Measurements from ENCODE around the gene NRN1.

The NRN1 gene

DNA sequence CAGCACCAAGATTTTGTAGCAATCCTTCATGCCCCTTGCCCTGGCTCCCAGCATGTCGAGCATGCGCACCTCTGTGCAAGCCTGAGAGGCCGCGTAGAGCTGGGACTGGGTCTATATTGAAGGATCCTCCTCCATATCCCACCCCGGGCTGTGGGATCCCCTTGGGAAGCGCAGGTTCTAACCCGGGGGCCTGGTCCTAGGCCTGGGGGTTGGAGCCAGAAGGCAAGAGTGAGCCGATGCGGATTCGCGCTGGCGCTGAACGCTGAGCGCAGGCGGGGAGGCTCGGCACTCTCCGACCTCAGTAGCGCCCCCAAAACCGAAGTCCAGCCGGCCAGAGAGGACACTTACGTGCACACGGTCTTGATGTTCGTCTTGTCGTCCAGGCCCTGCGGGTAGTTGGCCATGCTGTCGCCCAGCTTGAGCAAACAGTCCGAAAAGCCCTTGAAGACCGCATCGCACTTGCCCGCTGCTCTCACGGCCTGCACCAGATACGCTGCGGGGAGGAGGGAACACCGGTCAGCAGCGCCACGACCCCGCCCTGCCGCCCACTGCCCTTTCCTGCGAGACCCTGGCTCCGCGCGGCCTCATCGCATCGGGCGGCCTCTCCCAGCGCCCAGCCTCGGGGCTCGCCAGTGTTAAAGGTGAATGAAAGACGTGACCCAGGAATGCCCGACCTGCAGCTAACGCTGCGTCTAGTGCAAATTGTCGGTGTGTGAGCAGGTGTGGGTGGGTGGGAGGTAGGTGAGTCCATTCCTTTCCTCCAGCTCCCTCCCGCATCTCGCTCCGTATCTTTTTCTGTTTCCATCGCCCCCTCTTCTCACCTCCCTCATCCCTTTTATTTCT lies 4.5 kb downstream of the NRN1 start:
- no peak for DNase-seq (ENCODE audit: low read depth, low spot score)

DNA sequence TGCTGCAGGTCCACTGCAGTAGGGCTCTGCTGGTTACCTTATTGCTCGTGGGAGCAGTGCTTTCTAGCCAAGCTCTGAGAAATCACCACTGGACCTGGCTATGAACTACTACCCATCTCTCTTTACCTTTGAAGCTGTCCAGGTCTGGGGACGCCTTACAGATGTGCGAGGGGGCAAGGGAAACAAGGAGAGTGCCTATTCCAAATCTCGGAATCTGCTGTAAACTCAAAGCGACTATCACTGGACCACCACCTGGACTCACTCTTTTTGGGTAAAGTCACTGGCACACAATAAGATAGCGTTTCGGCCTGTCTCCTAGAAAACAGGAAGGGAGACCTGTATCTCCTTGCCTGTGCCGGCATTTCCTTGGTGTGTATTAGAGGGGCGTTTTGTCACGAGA lies 5.3 kb downstream of the NRN1 start:
- DNase-seq (ENCODE audit: low read depth, low spot score): no peak

DNA sequence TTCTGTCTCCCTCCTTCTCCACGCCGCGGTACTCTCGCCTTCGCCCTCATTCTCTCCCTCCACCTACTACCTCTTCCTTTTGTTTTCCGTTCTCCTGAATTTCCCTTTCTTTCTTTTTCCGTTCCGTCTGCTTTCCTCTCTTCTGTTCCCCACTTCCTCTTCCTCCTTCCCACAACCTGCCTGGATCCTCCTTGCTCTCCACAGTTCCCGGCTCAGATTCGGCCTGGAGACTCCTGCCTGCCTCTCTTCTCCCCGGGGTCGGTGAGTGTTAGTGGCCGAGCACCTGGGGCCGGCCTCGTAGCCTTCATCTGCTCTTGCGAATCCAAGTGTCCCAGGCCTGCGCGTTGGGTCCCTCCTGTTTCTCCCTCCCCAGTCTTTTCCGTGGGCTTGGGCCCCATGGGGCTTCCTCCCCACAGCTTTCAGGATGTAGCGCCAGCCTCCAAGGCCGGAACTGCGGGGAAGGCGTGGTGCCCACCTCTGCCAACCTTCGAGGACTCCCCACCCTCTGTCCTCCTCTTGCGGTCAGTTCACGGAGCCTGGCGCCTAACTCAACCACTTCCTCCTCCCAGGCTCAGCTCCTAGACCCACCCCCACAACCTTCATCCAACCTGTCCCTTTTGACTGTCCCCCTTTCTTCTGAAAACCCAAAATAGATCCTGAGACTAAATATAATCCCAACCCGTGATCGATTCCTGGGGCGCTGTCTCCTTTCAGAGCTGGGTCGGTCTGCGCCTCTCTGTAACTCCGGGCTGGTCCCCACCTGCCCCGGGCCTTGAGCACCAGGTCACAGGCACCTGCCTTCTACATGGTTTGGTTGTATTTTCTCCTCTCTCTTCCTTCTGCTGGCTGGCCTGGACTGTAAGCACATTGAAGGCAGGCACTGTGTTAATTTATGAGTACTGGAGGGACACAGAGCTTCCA lies 6.8 kb downstream of the NRN1 start:
- no peak for DNase-seq (ENCODE audit: low read depth, low spot score)

- DNase-seq (ENCODE audit: low read depth, low spot score): no peak
Observed at GRCh38 chr6:5998711-5999687, 7.7 kb downstream of the NRN1 start.

DNA sequence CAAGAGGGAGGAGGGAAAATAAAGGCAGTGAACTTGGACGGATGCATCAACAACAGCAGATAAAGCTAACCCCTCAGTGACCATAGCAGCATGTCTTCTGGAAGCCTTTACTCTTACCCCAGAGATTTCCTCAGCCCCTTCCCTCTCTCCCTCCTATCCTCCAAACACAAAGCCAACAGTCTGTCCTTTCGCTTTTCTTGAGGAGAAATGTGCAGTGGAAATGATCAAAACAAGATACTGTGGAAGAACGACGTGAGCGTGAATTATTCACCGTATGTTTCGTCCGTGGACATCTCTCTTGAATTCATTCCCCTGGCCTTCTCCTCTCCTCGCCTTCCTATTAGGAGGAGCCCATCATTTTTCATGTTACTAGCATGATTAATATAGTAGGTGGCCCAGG lies 8.5 kb downstream of the NRN1 start:
- DNase-seq (ENCODE audit: low read depth, low spot score): no peak

GRCh38 chr6:5997420-5997987 lies 9.2 kb downstream of the NRN1 start:
- DNase-seq (ENCODE audit: low read depth, low spot score): no peak

DNA sequence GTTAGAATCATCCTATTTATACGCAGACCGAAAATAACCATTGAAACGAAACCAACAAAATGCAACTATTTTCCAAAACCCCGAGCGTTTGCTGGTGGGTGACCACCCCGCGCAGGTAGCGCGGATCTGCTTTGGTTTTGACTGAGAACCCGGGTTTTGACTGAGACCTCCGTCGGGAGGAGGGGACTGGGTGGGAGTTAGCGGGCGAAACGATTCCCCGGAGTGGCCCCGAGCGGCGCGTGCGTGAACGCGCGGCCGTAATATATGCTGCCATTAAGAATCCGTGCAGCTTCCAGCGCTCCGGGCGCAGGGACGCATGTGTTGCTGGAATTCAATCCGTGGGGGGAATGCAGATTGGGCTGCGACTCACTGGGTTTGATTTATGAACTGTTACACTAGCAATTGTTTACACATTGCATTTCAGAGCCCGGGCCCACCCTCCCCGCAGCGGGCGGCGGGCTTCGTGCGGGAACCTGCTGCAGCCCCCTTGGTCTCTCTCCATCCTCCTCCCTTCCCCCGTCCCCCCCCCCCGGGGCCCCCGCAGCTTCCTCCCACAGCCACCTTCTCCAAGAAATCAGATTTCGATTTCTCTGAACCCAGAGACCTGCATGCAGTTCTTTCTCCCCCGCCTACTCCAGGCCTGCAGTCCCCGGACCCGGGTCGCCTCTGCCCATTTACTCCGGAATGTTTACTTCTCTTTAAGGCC lies 9.9 kb downstream of the NRN1 start:
- DNase-seq (ENCODE audit: low read depth, low spot score): no peak

DNA sequence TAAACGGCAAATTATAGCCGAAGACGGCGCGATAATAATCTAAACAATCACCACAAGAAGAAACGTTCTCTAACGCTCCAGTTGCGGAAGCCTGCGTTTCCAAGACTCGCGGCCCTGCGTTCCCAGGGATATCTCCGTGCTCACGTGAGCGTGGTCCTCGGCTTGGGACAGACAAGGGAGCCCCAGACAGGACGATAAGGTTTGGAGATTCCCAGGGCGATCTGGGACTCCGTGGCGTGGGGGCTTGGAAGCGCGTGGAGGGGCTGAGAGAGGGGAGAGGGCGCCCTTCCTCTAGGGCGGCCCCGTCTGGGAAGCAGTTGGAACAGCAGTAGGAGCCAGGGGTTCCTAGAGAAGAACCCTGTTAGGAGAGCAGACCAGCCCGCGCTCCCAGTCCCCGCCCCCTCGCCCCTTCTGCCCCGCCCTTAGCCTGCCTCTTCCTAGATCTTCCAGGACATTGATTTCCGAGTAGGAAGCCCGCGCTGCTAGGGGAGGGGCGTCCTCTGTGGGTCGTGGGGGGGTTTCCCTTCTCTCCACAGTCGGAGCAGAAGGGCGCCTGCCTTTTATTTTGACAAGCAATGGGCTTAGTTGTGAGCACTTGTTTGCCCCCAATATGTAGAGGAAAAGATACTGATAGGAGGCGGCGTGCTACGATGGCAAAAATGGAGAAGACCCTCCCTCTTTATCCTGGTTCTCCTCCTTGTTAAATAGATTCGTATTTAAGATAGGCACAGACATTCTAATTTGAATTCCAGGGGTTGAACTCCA lies 10.6 kb downstream of the NRN1 start:
- no peak for DNase-seq (ENCODE audit: low read depth, low spot score)

DNA sequence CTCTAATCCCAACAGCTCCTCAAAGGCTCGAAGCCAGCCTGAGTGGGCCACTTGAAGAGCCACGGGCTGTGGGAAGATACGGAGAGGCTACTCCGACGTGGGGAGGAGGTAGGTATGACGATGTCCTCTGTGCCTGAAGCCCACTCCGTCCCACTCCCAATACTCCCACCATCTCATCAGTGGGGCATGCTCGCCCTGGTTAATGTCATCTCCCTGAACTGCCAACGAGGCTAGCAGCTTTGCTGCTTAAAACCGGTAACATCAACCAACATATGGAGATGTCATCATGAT lies 11.1 kb downstream of the NRN1 start:
- no peak for DNase-seq (ENCODE audit: low read depth, low spot score)

DNA sequence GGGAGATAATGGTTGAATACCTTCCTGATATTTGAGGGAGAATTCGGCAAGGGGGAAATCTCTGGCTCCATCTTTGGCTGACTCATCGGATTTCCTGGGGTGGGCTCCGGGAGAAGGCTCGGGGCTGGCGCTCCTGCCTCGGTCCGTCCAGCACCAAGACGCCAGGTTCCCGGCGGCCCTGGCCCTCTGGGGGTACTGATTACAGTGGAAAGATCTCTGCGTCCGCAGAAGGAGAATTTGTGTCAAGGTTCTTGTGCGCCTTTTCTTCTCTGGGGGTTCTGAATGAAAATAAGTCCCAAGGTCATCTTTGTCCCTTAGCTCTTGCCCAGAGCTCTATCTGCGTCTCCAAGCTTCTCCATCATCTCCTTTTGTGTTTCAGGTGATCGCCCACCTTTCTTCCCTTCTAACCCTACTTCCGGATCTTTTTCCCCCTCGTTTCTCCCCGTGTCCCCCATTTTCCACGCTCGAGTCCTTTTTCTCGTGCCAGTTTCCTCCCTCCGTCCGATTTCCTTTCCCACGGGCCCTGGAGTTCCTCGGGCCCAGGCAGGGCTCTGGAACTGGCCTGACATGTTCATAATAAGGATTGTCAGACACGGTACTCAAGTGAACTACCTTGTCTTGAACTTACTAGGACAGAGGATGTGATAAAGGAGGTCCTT lies 11.6 kb downstream of the NRN1 start:
- DNase-seq (ENCODE audit: low read depth, low spot score): no peak

GRCh38 chr6:5994234-5994998 lies 12.3 kb downstream of the NRN1 start:
- no peak for DNase-seq (ENCODE audit: low read depth, low spot score)

DNA sequence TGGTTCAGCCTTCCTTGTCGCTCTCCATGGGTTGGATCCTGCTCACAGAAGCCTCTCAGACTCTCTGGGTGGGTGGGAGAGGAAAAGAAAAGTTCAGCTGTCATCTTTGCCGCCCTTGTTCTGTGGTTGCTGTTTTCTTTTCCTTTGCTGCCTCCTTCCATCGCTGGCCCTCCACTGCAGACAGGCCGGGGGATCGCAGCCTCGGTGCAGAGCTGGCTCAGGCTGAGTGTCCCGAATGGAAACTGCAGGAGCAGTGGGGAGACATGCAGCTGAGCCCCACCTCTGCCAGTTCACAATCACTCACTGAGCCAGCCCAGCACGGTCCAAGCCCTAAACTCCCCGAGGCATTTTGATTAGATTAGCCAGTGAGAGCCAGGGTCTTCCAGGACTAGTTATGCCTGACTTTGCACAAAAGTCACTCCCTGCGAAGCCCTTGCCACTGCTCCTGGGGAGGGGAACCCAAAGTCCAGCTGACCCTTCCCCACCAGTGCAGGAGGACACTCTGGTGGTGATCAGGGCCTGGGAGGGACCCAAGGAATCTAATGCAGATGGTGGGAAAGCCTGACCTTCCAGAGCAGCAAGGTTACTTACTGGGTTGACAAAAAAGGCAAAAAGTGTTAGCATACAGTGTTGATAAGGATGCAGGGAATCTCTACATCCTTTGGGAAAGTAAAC lies 14.0 kb downstream of the NRN1 start:
- DNase-seq (ENCODE audit: low read depth, low spot score): no peak

DNA sequence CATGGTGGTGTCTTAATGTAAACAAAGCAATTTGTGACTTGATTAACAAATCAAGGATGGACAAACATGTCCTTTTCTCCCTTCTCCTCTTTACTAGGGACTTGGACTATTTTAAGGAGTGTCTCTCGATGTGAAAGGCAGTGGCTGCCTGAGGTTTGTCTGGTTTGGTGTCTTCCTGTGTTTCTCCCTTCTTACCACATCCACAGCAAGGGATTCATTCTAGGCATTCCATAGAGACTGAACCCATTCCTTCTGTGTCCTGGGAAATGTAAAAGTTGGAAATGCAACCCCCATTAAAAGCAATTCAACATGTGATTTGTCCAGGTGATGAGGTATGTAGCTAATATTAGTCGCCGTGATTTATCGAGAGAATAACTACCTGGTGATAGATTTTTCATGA lies 15.9 kb downstream of the NRN1 start:
- DNase-seq (ENCODE audit: low read depth, low spot score): no peak

DNA sequence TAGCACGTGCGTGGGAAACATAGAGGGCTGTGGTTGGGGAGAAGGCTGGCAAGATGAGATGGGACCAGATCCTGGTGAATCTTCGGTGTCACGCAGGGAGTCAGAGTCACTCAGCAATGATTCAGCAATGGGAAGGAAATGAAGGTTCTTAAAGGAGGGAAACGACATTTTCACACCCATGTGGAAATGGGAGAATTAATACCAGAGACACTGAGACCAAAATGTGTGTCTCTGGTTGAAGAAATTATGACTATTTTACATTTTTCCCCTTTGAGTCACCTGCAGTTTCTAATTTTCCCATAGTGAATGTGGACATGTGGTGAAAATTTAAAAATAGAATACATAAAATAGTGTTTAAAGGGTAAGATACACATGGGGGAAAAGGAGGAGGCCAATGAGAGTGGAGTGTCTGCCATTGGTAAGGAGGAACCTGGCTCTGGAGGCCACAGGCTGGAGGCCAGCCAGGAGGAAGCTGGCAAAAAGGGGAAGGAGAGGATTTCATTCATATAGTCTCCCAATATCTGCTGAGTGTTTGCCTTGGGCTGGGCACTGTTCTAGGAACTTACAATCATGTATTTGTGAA lies 17.5 kb downstream of the NRN1 start:
- no peak for DNase-seq (ENCODE audit: low read depth, low spot score)

- DNase-seq (ENCODE audit: low read depth, low spot score): no peak
Observed at GRCh38 chr6:5986861-5987260, 19.9 kb downstream of the NRN1 start.

DNA sequence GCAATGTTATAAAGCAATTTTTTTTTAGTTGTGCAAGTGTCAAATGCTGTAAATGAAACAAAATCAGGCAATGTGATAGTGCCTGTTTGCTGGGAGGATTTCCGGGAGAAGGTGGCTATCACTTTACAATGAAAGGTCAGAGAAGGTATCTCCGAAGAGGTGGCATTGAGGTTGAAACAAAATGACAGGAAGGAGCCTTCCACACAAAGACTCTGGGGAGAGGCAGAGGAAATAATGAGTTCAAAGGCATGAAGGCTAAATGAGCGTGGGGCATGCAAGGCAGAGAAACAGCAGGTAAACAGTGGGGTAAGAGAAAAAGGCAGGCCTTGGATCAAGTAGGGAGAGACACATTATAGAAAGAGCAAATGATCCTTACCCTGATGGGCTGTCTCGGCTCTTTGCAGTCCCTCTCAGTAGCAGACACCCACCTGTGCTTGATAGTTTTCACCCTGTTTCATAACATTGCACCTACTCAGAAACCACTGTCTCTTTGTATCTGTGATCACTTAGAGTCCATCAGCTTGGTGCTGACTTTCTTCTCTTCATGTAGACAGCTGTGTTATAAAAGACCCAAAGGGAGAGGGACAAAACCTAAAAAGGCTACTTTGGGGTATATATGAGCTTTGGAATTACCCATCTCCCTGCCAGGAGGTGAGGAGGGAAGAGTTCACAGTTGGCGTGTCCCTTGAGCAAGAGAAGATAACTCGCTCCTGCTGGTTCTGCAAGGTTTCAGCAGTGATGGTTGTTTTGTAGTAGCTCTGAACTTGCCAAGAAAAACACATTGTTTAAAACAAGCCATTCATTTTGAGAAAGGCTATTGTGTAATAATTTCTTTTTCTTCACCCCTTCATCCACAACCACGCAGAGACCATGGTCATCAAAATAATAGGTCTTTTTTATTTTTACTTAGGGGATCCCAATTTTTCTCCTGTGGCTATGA lies 22.3 kb downstream of the NRN1 start:
- no peak for DNase-seq (ENCODE audit: low read depth, low spot score)

Measured in smooth muscle cell of the brain vasculature (primary cell).